ENCODE data around the gene SEMA3D.

SEMA3D gene

DNA sequence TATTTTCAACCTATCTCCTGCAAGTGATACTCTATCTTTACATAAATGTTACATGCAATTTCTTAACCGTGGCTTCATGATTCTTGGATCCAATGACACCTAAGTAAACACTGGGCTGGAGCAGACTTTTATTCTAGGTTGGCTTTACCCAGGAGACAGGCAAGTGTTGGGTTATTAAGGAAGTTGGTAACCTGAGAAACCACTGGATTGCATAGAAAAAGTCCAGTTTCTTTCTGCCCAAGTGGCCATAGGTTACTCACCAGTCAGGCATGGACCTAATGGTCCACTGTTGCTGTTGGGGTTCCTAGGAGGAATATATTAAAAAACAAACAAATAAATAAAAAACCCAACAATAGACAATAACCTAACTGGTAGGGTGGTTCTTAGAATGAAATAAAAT lies 112.8 kb downstream of the SEMA3D start:
- no peak for DNase-seq

DNA sequence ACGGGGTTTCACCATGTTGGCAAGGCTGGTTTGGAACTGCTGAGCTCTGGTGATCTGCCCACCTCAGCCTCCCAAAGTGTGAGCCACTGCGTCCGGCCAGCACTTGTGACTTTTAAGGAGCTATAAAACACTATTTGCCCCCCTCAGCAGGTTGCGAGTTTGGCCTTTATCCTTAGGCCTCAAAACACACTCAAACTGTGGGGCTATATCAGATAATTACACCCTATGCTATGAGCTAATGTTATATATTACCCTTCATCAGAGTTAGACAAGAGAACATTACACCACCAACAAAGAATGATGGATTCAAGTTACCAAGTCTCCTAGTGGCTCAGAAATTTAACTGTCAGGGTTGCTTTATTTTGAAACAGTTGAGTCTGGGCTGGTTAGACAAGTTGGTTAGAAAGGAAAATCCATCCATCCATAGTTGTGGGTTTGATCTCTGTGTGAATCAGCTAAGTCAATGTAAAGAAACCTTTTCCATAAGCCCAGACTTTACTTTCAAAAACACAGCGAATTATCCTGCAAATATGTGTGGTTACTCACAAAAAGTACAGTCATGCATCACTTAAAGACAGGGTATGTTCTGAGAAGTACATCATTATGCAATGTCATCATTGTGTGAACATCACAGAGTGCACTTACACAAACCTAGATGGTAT lies 115.8 kb downstream of the SEMA3D start:
- DNase-seq: no peak

DNA sequence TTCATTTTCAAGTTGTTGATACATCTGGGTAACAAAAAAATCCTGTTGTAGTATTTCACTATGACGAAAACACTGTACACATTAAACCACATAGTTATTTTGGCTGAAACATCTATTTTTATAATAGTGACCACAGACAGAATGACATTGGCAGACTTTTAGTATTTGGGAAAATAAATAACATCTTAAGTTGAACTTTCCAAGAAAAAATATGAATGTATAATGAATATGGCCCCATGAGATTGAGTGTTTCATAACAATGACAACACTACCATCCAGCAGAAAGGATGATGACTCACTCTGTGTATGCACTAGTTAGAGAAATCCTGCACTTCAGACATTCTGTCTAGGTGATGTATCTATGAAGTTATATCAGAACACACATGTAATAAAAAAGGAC lies 118.1 kb downstream of the SEMA3D start:
- DNase-seq: no peak

DNA sequence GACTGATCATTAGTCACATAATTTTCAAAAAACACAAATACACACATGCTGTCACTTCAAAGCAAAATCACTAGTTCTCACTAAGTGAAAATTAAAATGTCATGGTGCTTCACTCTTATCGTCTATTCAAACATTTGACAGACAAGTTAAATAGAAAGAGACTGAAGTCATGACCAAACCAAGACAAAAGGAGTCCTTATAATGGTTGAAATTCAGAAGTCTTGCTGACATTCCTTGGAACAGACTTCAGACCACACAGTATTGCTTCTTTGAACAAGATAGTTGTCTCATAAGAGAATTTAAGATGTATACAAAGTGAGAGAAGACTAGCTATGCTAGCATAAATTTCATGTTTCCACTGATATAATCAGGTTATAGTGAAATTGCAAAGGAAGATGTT lies 119.5 kb downstream of the SEMA3D start:
- no peak for DNase-seq

DNA sequence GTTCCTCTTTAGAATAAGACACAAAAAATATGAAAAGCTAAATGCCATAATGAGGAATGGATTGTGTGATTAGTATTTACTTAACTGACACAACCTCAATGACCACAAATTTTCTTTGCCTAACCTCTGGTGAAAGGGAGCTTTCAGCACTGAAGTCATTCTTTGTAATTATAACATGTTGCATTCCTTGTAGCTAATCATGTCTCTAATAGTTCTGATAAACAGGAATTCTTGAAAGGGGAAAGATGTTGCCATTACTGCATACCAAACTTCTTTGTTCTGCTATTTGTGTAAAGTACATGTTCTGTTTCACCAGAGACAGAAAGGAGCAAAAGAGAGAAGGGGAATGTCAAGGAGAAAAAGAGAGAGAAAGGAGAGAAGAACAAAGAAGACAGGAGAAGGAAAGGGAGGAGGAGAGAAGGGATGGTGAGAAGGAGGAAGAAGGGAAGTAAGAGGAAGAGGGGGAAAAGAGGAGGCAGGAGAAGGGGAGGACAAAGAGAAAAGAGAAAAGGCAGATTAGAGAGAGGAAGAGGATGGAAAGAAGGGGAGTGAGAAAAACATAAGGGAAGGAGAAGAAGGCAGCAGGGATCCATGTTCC lies 120.9 kb downstream of the SEMA3D start:
- no peak for DNase-seq

DNA sequence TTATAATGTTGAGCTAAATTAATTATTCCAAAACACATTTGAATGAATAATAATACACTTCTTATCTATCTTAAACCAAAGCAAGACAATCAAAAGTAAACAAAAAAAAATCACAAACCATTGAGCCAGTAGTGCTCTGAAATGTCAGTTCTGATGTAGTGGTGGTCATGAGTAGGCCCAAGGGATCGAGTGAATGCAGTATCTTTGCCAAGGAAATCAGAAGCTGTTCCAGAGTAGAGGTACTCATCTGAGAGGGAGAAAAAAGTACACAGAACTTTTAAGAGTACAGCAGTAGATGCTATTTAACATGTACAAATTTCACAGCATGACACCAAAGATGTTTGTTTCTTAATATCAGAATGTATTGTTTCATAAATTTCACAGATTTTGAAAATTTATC lies 121.5 kb downstream of the SEMA3D start:
- DNase-seq: no peak

DNA sequence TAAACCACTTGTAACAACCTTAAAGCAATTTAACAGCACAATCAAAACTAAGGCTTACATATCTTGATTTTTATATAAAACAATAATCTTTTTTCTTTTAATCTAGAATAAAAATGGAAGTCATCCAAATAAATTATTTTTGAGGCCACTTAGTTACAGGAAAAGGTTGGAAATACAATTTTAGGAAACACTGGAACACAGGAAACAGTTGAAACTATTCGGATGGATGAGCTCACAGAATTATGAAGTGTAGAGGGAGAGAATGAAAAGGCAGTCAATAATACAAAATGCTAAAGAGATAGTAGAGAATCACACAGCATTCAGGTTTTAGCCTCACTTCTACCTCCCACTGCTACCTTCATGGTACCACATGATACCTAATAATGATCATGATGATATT lies 124.2 kb downstream of the SEMA3D start:
- no peak for DNase-seq

DNA sequence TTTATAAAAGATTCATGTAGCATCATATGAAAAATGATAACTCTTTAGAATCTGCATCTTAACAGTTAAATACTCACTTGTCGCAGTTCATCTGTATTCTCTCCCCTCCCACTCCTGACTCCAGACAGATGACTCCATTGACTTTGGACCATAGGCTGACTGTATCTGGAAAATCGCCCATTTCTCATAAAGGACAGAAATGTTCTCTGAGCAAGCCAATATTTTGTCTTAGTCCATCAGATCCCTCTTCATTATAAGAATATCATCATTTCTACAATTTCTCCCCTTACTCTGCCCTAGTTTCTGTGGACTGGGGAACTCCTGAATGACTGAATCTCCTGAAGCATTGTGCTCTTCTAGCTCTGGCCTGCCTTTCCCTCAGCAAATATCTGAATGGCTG lies 125.4 kb downstream of the SEMA3D start:
- DNase-seq: no peak

DNA sequence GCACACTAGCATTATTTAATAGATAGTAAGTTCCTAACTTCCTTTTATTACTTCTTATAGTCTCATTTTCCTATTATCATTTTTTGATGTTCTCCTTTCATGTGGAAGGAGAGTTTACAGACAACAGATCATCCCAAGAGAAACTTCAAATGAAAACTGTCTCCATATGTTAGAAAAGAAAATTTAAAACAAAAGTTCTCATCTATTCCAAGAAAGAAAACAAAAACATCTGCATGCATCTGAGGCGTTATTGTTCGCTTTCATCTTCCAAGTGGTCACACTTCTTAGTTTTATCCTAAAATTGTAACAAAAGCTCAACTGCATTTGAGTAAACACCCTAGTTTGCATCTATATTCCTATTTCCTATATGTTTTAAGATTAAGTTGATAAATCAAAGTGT lies 126.2 kb downstream of the SEMA3D start:
- DNase-seq: no peak

DNA sequence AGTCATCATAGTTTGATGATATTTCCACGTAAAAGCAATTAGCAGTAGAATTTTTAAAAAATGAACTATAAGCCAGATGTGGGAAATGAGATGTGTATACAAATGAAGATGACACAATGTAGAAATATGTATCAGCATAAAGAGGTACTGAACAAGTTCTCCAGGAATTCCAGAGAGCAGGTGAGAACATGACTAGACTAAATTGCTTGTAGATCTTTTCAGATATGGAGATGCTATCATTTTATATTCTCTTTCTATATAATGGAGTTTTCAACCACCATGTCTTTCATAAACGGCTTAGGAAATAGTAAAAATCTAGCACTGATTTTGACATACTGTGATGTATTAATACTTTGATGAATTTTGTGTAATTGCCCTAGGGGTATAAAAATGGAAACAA lies 130.9 kb downstream of the SEMA3D start:
- DNase-seq: no peak

DNA sequence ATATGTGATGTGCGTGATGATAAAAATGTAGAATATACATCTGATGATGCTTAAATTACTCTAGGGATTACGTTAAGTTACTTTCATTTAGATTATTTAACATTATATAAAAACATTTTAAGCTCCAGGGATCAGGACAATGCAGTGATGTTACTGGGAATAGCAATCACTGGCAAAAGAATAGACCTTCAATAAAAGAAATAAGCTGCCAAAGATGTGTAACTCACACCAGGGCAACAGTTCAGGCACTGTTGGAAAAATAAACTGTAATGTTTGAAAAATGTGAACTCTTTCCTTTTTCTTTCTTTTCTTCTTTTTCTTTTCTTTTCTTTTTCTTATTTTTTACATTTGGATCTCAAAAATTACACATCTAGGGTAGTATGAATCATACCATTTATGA lies 131.7 kb downstream of the SEMA3D start:
- no peak for DNase-seq

DNA sequence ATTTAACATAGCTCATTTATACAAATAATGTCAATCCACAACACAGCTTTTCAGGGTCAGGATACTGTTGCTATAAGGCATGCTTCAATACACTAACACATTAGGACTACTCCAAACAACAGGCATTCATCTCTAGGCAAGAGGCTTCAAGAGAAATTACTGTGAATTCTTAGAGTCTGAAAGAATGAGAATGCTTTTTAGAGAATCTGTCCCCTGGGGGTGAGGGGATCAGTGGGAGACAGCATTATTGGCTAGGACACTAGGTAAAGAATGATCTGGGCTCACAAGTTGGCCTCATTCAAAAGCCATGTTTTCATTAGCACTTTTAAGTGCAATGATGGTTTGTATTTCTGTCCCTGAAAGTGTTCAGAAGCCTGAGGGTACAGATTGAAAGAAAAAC lies 132.6 kb downstream of the SEMA3D start:
- no peak for DNase-seq

DNA sequence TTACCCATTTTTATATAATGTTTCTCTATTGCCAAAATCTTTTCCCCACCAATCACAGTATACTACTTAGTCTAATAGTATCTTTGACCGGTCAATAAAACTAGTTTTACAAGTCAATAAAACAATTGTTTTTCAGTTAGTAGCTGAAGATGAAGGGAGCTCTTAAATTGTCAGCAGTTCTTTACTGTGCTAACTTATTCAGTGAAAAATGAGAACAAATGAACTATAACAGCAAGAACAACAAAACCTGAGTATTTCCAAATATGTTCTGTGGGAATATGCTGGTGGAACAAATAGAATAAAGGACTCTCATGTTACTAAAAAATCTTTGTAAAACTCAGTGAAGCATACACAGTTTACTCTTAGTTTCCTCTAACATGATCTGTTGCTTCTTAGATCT lies 134.0 kb downstream of the SEMA3D start:
- no peak for DNase-seq

DNA sequence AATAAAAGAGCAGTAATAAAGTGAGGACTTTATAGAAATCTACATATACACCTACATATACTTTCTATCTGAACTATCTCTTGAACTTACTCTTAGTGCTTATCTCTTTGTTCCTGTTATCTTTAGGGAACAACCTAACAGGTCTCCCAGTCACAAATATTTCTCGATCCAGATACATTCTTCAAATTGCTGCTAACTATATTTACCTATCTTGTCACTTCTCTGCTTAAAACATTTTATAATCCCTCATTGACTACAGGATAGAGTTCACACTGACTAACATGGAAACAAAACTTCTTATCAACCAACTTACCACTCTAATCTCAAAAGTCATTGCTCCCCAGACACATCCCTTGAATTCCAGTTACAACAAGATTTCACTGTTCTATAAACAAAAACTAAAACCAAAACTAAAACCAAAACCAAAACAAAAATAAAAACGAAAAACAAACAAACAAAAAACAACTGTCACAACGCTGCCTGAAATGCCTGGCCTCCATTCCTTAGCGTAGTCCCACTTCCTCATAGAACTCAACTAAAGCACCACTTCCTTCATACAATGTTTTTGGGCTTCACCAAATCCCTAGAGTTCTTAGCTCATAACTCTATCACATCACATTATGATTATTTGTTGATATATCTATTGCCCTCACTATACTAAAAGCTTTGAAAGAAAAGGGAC lies 134.7 kb downstream of the SEMA3D start:
- peak; percentile 48 for DNase-seq

DNA sequence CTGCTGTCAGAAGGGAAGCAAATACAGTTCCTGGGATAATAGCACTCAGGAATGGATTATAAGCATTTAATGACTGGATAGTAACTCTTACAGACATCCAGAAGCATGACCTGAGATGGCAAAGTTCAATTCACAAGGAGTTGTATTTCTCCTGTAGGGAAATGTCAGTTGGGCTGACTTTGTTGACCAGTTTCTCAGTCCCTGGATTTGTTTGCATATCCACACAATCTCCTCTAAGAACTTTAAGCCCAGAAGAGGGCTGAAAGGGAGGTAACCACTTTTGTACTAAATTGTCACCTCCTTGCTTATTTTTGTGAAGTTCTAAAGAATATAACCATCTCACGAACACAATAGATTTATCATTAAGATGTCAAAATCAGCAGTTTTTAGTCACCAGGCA lies 140.3 kb downstream of the SEMA3D start:
- DNase-seq: no peak

DNA sequence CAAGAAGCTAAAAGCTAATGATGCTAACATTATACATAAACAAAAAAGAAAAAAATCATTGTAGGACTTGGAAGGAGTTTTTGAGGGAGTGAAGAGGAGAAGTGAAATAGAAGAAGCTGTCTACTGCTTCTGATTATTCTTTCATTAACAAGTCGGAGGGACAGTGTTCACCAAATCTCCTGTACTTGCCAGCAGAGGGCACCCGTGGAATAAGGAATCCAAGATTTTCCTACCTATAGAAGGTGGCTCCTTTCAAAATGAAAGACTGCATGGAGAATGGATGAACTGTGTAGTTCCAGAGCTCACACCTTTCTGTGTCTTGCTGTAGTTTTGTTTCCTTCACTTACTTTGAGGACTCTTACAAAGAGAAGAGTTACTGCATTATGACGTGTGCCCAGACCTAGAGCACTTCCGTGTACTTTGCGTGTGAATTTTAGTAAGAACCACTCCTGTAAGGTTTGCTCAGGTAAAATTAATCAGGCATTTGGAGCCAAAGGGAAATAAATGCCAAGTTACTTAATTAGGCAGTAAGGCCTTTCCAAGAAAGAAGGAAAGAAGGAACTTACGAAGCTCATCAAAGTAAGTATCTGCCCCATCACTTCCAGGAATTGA lies 145.1 kb downstream of the SEMA3D start:
- peak; percentile 87 for DNase-seq

DNA sequence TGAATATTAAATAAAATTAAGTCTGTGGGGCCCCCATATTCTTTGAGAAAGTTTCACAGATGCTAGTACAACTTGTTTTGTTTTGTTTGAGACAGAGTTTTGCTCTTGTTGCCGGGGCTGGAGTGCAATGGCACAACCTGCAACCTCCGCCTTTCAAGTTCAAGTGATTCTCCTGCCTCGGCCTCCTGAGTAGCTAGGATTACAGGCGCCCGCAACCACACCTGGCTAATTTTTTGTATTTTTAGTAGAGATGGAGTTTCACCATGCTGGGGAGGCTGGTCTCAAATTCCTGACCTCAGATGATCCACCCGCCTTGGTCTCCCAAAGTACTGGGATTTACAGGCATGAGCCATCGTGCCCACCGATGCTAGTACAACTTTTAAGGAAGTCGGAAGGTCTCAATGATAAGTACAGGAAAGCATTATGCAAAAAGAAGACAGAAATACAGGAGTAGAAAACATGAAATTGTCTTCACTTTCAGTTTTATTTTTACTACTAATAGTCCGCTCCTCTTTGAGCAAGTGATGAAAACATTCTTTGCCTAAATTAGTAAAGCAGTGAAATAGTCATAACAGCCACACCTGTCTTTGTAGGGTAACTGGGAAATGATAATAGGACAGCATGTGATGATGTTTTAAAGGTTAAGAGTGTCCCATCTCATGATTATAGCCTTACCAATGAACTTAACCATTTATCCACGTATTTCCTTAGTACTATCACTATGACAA lies 147.5 kb downstream of the SEMA3D start:
- no peak for DNase-seq

DNA sequence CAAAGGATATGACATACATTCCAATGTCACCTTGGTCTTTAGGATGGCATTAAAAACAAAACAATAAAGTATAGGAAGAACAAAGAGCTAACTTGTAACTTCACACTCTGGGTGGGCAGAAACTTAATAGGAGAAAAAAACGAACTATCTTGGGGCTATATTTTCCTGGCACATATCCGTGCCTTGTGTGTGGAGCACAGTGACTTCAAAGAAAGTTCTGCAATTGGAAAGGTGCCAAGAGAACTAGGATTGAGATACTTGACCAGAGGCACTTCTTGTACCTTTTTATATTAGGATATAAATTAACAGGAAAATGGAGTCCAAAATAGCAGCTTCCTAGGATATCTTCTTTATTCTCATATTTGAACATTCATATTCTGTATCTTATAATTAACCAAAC lies 148.4 kb downstream of the SEMA3D start:
- no peak for DNase-seq

DNA sequence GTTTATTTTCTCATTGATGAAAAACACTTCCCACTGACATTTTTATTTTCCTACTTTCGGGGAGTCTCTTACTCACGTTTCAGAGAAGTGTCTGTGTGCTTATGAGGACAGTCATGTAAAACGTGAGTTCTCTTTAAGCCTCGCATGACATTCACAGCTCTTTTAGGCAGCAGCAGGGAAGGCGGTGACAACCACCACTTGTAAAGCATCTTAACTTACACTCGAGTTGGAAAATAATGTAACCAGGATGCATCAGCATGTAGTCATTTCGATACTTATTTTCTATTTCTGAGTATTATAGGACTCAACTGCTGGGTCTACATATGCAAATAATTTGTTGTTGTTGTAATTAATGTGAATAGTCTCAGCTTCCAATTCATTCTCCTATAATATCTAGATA lies 153.6 kb downstream of the SEMA3D start:
- no peak for DNase-seq

DNA sequence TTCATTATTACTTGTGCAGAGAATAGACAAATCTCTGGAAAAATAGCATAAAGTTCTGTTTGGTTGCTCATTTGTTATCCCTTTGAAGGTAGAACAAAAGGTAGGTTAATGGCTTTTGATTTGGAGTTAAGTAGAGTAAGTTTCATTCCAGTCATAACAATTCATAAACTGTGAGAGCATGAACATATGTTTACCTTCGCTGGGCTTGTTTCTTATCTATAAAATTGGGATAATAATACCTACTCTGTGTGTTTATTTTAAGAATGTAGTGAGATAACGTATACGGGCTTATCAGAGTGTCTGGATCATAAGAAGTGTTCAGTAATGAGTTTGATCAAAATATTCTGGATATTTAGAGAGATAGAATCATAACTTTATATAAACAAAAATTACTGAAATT lies 155.4 kb downstream of the SEMA3D start:
- no peak for DNase-seq

DNA sequence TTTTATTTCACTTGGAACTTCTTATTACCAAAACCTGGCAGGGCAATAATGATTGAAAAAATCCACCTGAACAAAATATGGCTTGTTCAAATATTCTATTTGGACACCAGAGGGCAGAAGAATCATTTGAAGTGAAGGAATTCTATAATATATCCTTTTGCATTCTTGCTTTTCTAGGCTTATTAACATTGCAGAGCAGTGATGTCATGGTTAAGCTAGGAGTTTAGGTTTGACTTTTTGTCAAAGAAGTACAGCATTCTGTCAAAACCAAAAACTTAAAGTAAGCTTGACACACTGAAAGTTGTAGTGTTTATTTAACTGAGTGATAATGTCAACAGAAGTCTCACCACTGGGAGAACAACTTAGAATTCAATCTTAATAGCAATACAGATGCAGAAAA lies 156.0 kb downstream of the SEMA3D start:
- peak; percentile 79 for DNase-seq

DNA sequence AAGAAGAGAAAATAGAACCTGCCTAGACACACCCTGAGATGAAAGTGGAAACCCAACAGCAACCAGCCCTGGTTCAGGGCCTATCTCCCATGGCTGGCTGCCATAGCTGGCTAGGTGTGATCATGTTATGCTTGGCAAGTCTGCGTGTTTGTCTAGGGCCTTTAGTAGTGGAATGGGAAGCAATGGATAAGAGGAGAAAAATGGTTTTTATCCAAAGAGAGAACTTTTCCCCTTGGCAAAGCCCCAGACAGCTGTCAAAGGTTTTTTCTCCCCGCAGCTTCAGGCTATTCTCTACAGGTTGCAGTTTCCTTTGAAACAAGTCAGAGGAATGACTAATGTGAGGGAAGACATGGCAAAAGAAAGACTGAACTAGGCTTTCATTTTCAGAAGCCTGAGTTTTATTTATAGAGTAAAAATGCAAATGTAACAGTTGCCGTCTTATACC lies 161.5 kb downstream of the SEMA3D start:
- no peak for DNase-seq

DNA sequence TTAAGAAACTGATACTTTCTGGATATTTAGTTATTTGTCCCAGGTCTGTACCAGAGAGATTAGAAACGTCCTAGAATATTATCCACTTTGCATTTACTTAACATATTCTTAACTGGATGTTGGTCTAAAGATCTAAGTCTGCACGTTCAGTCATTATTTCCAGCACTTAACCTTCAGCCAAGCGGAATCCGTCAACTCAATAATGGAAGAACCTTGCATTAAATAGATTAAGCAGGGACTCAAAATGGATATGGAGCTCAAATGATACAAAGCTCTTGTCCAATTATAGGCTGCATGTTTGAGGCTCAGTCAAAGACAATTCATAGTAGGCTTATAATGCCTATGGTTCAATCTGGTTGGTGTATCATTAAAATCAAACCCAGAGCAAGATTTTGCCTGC lies 162.9 kb downstream of the SEMA3D start:
- DNase-seq: no peak
